Measurements from ENCODE around the gene ENO1.

- TF ChIP-seq, protein P1, sequence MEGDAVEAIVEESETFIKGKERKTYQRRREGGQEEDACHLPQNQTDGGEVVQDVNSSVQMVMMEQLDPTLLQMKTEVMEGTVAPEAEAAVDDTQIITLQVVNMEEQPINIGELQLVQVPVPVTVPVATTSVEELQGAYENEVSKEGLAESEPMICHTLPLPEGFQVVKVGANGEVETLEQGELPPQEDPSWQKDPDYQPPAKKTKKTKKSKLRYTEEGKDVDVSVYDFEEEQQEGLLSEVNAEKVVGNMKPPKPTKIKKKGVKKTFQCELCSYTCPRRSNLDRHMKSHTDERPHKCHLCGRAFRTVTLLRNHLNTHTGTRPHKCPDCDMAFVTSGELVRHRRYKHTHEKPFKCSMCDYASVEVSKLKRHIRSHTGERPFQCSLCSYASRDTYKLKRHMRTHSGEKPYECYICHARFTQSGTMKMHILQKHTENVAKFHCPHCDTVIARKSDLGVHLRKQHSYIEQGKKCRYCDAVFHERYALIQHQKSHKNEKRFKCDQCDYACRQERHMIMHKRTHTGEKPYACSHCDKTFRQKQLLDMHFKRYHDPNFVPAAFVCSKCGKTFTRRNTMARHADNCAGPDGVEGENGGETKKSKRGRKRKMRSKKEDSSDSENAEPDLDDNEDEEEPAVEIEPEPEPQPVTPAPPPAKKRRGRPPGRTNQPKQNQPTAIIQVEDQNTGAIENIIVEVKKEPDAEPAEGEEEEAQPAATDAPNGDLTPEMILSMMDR (IDR thresholded peaks at IDR 0.05): no peak
- no peak for TF ChIP-seq POLR2A (IDR thresholded peaks at IDR 0.05)
These were observed 27.2 kb upstream of the ENO1 start for GRCh38 chr1:8905582-8906191.
